MCF 10A (cell line): ENCODE results near the gene POU6F1. TPM values are rescaled to one million over a fixed set of nuclear protein-coding genes. Genes with fewer than 3 reads are reported as not detected.

Experiments used
- BruUV-seq: library from RNA; stranded (reverse); fragments of 400-500 nt; replicated peaks from 2 replicates; lab custom pipeline; 2021; lab: Mats Ljungman, UMichigan
- CTCF ChIA-PET: fragments of 300-600 bp; sonication (Branson Sonifier 250); formaldehyde crosslinking; extraction: SDS; loops from one replicate; lab custom pipeline; 2021; ENCODE audit warnings: antibody characterized with exemption, inconsistent platforms; lab: Yijun Ruan, JAX
- POLR2A ChIA-PET: fragments of 300-600, 350-650 bp; sonication (Branson Sonifier 250); formaldehyde crosslinking; extraction: SDS; loops from one replicate; lab custom pipeline; 2020; ENCODE audit warnings: antibody characterized with exemption, inconsistent platforms; lab: Yijun Ruan, JAX
- DNase-seq: peaks from one replicate; pipeline ENCODE4 v3.0.0-alpha.2; 2018; ENCODE audit not compliant: unreplicated experiment
- H3K27ac Mint-ChIP-seq: one replicate; pipeline ENCODE4 v1.8.0; 2022; ENCODE audit warnings: mild to moderate bottlenecking, low read depth, mixed read lengths; ENCODE audit not compliant: unreplicated experiment
- H3K27me3 Mint-ChIP-seq: one replicate; pipeline ENCODE4 v1.8.0; 2022; ENCODE audit warnings: mixed read lengths; ENCODE audit not compliant: insufficient read depth, unreplicated experiment
- H3K36me3 Mint-ChIP-seq: one replicate; pipeline ENCODE4 v1.8.0; 2022; ENCODE audit warnings: mild to moderate bottlenecking, moderate library complexity, mixed read lengths; ENCODE audit not compliant: insufficient read depth, unreplicated experiment
- H3K4me1 Mint-ChIP-seq: one replicate; pipeline ENCODE4 v1.8.0; 2022; ENCODE audit warnings: mixed read lengths; ENCODE audit not compliant: insufficient read depth, unreplicated experiment
- H3K4me3 Mint-ChIP-seq: one replicate; pipeline ENCODE4 v1.8.0; 2022; ENCODE audit warnings: mild to moderate bottlenecking, moderate library complexity, mixed read lengths; ENCODE audit not compliant: unreplicated experiment
- H3K9me3 Mint-ChIP-seq: one replicate; pipeline ENCODE4 v1.8.0; 2022; ENCODE audit warnings: mixed read lengths; ENCODE audit not compliant: unreplicated experiment
- CTCF ChIP-seq: fragments of 200-600 bp; IDR thresholded peaks from one replicate; pipeline ENCODE4 v1.8.0; 2022; ENCODE audit warnings: antibody characterized with exemption, mild to moderate bottlenecking; ENCODE audit not compliant: unreplicated experiment
- intact Hi-C: fragments of 100-400 bp; cut with micrococcal nuclease; formaldehyde crosslinking; loops from 2 replicates; pipeline ENCODE4 v1.14.1; 2022
- total RNA-seq: library from RNA; stranded (reverse); gene quantifications from 2 replicates; pipeline ENCODE4 v1.2.3, GENCODE V29; 2022

The POU6F1 gene
- total RNA-seq, 1 experiment from 2014 or later: 3.0 TPM

- no peak overlapping the region for H3K27ac Mint-ChIP-seq
- intact Hi-C loops: no loop called here
- H3K27me3 Mint-ChIP-seq: no peaks in the 10 kb centered on the region
- POLR2A ChIA-PET: no interaction called here
- H3K36me3 Mint-ChIP-seq: no peaks in the 10 kb centered on the region
- no peaks in the 10 kb centered on the region for H3K9me3 Mint-ChIP-seq
- no peak overlapping the region for H3K4me3 Mint-ChIP-seq
- H3K4me1 Mint-ChIP-seq: no peaks in the 10 kb centered on the region
- TF ChIP-seq CTCF: no peak
- DNase-seq: no peak
- BruUV-seq: no TSS peak
- CTCF ChIA-PET: interaction anchor here (1.2 kb wide), 1 partner anchor 8 kb away, joined by 4 read pairs; no protein-coding TSS in a partner anchor
Measured at GRCh38 chr12:51190820-51191219, 27.0 kb downstream of the POU6F1 start.

GRCh38 chr12:51189790-51190355, 28.0 kb downstream of the POU6F1 start:
- Mint-ChIP-seq H3K36me3 (no peaks in the 10 kb centered on the region), H3K27ac (no peak overlapping the region), H3K4me1 (no peaks in the 10 kb centered on the region), H3K9me3 (no peaks in the 10 kb centered on the region), H3K4me3 (no peak overlapping the region), H3K27me3 (no peaks in the 10 kb centered on the region)
- DNase-seq: no peak
- no peak for TF ChIP-seq CTCF
- intact Hi-C loops: no loop called here
- BruUV-seq: no TSS peak
- POLR2A ChIA-PET: interaction anchor here (0.8 kb wide), 1 partner anchor 19 kb away, joined by 3 read pairs; no protein-coding TSS in a partner anchor
- CTCF ChIA-PET: interaction anchor here (0.7 kb wide), 1 partner anchor 203 kb away, joined by 6 read pairs; no protein-coding TSS in a partner anchor

- Mint-ChIP-seq H3K4me1 (peaks cover 5% of the 10 kb centered on the region), H3K36me3 (no peaks in the 10 kb centered on the region), H3K27me3 (no peaks in the 10 kb centered on the region), H3K4me3 (no peak overlapping the region), H3K9me3 (no peaks in the 10 kb centered on the region), H3K27ac (no peak overlapping the region)
- ChIA-PET CTCF (interaction anchor here (0.6 kb wide), 1 partner anchor 81 kb away, joined by 3 read pairs; no protein-coding TSS in a partner anchor), POLR2A (interaction anchor here (1.4 kb wide), 1 partner anchor 11 kb away, joined by 4 read pairs; no protein-coding TSS in a partner anchor)
- BruUV-seq: no TSS peak
- no peak for TF ChIP-seq CTCF
- intact Hi-C loops: no loop called here
- DNase-seq: no peak
Measured at GRCh38 chr12:51188359-51189051, 29.4 kb downstream of the POU6F1 start.

GRCh38 chr12:51187370-51187987, 30.4 kb downstream of the POU6F1 start:
- TF ChIP-seq CTCF: no peak
- H3K27ac Mint-ChIP-seq: no peak overlapping the region
- ChIA-PET CTCF (no interaction called here), POLR2A (interaction anchor here (0.6 to 1.4 kb wide), 4 partner anchors 10 to 159 kb away, joined by 3 to 4 read pairs (median 3); no protein-coding TSS in a partner anchor)
- no peak overlapping the region for H3K4me3 Mint-ChIP-seq
- intact Hi-C loops: no loop called here
- no peak for DNase-seq
- BruUV-seq: no TSS peak
- peaks cover 6% of the 10 kb centered on the region for H3K4me1 Mint-ChIP-seq
- H3K9me3 Mint-ChIP-seq: no peaks in the 10 kb centered on the region
- H3K27me3 Mint-ChIP-seq: no peaks in the 10 kb centered on the region
- no peaks in the 10 kb centered on the region for H3K36me3 Mint-ChIP-seq
